HL-60 (cell line): ENCODE measurements around the gene CACNA1G.

Source experiments
- GABPA ChIP-seq: IDR thresholded peaks from 2 replicates; pipeline ENCODE4 v1.6.1; 2012; ENCODE audit warnings: low read depth
- POLR2AphosphoS5 ChIP-seq: IDR thresholded peaks from 2 replicates; pipeline ENCODE4 v1.6.1; 2012; ENCODE audit warnings: low read depth
- TF ChIP-seq, protein P1 (sequence below): IDR thresholded peaks from 2 replicates; pipeline ENCODE4 v1.6.1; 2012; ENCODE audit warnings: low read depth; ENCODE audit not compliant: insufficient replicate concordance
- TF ChIP-seq, protein P2 (sequence below): IDR thresholded peaks from one replicate; pipeline ENCODE4 v1.5.1; 2011; ENCODE audit warnings: low read length, control low read depth, inconsistent platforms; ENCODE audit not compliant: insufficient read depth

DNA sequence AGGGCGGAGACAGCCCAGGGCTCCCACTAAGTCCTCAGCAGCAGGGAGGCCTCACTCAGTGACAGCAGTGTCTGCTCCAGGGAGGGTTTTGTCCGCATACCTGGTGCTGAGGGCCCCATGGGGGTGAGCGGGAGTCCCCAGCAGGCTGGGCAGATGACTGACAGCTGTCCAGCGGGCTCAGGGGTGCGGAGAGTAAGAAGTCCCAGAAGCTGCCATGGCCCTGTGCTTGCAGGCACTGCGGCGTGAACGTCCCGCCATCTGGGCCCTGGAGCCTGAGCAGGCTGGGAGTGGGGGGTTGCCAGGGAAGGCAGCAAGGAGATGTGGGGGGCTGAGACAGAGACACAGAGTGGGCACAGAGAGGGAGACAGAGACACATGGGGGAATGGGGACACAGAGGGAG lies 20.1 kb downstream of the CACNA1G start:
- TF ChIP-seq, protein P1, sequence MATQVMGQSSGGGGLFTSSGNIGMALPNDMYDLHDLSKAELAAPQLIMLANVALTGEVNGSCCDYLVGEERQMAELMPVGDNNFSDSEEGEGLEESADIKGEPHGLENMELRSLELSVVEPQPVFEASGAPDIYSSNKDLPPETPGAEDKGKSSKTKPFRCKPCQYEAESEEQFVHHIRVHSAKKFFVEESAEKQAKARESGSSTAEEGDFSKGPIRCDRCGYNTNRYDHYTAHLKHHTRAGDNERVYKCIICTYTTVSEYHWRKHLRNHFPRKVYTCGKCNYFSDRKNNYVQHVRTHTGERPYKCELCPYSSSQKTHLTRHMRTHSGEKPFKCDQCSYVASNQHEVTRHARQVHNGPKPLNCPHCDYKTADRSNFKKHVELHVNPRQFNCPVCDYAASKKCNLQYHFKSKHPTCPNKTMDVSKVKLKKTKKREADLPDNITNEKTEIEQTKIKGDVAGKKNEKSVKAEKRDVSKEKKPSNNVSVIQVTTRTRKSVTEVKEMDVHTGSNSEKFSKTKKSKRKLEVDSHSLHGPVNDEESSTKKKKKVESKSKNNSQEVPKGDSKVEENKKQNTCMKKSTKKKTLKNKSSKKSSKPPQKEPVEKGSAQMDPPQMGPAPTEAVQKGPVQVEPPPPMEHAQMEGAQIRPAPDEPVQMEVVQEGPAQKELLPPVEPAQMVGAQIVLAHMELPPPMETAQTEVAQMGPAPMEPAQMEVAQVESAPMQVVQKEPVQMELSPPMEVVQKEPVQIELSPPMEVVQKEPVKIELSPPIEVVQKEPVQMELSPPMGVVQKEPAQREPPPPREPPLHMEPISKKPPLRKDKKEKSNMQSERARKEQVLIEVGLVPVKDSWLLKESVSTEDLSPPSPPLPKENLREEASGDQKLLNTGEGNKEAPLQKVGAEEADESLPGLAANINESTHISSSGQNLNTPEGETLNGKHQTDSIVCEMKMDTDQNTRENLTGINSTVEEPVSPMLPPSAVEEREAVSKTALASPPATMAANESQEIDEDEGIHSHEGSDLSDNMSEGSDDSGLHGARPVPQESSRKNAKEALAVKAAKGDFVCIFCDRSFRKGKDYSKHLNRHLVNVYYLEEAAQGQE: no peak
- TF ChIP-seq GABPA: no peak
- TF ChIP-seq, protein P2, sequence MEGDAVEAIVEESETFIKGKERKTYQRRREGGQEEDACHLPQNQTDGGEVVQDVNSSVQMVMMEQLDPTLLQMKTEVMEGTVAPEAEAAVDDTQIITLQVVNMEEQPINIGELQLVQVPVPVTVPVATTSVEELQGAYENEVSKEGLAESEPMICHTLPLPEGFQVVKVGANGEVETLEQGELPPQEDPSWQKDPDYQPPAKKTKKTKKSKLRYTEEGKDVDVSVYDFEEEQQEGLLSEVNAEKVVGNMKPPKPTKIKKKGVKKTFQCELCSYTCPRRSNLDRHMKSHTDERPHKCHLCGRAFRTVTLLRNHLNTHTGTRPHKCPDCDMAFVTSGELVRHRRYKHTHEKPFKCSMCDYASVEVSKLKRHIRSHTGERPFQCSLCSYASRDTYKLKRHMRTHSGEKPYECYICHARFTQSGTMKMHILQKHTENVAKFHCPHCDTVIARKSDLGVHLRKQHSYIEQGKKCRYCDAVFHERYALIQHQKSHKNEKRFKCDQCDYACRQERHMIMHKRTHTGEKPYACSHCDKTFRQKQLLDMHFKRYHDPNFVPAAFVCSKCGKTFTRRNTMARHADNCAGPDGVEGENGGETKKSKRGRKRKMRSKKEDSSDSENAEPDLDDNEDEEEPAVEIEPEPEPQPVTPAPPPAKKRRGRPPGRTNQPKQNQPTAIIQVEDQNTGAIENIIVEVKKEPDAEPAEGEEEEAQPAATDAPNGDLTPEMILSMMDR: no peak
- TF ChIP-seq POLR2AphosphoS5: no peak
